ENCODE results near the gene ATP13A5.

The ATP13A5 gene

GRCh38 chr3:193378706-193379105 lies at the start of gene ATP13A5:
Gene ATP13A5, minus strand, starts transcription at chr3:193378753. Its CDS starts 28 bp downstream, at chr3:193378725.
- DNase-seq, result no peak

DNA sequence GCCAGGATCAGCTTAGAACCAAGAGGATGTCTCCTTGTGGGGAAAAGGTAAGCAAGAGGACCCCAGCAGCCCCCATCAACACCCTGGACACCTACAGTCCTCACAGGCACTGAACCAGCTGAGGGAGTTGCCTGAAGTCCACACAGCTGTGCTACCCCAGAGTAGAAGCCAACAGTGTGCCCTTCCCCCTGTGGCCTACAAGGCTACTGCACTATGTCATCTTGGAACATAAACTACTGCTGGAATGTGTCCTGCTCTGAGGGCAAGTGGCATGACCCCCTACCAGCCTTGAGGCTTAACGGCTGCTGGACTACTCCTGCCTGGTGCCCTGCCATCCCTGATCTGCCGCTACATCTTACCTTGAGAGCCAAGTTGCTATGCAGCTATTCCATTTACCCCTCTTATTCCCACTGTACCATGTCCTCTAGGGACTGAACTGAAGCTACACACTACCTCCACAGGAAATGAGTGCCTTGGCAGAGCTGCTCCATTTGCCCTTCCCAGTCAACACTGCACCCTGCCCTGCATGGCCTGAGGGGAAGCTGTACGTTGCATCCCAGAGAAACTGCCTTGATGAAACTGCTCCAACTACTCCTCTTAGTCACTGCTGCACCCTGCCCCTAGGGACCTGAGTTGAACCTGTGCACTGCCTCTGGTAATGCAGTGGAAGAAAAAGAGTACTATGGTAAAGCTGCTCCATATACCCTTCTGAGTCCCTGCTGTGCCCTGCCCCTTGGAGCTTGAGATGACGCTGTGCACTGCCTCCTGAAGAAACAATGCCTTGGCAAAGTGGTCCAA lies 40.2 kb upstream of the ATP13A5 start:
- DNase-seq, result no peak

- no peak for DNase-seq
These were observed 38.1 kb upstream of the ATP13A5 start for GRCh38 chr3:193416629-193417028.

DNA sequence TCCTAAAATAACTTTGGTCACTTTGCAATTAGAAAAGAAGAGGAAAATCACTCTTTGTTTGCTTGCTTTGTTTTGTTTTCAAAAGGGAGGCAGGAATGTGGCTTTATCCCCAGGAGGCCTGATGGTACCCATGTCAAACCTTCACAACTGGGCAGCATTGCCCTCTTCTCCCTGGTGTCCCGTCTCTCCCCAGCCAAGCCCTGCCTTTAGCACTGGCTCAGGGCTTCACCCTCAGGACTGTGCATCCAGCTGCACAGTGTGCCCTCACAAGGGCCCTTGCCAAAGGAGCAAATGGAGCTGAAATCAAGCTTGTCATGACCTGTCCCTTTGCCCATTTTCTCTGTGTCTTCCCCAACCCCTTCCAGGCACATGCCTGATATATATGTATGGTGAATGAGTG lies 29.1 kb upstream of the ATP13A5 start:
- no peak for DNase-seq

DNA sequence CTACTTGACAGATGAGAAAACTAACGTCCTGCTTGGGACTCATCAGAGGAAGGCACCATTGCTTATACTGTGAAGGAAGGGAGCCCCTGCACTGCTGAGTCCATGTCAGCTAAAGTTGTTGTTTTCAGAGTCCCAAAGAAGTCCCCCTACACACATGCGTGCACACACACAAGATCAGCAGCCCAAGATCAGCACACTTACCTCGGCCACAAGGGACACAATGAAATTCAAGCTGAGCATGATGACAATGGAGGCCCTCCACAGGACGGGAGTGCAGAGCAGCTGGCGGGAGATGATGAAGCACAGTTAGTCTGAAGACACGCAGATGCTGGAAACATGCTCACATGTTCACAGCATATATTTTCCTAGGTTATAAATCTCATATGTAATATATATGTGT lies 28.6 kb upstream of the ATP13A5 start:
- no peak for DNase-seq

- DNase-seq, result no peak
These were observed 24.8 kb upstream of the ATP13A5 start for GRCh38 chr3:193403307-193403706.

DNA sequence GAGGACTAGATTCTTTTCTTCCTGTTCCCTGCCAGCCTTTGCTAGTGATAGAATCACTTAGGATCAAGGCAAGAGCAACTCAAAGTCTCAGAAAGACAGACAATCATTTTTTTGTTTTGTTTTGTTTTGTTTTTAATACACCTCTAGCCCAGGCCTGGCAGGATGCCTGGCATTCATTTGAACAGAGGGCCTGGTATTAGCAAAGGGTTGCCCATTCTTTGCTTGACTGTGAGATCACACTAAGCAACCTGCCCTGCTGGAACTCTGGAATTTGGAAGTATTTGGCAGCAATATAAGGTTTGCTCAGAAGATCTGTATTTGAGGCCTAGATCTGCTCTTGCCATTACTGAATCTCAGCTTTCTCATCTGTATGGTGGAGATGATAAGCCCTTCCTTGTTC lies 21.8 kb upstream of the ATP13A5 start:
- DNase-seq, result no peak

- DNase-seq, result no peak
These were observed 18.1 kb upstream of the ATP13A5 start for GRCh38 chr3:193396451-193397244.

- DNase-seq, result no peak
These were observed 13.3 kb upstream of the ATP13A5 start for GRCh38 chr3:193391902-193392301.

DNA sequence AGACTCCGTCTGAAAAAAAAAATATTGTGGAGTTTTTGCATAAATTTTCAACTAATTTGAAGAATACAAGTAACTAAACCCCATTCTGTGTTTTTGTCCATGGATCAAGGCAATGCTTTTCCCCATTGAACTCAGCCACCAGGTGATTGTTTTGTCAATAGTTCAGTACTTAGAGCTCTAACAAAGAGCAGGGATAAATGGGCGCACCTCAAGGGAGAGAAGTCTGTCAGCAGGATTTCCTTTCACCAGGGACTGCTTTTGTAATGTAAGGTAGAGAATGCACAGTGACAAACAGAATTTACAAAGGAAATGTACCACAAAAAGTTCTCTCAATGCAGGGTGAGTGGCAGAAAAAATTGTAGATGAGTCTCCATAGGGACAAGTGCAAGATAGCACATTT lies 10.8 kb upstream of the ATP13A5 start:
- DNase-seq, result no peak

GRCh38 chr3:193388361-193388760 lies 9.8 kb upstream of the ATP13A5 start:
- DNase-seq, result no peak

GRCh38 chr3:193387596-193387995 lies 9.0 kb upstream of the ATP13A5 start:
- no peak for DNase-seq

- no peak for DNase-seq
These were observed 962 bp downstream of the ATP13A5 start for GRCh38 chr3:193377591-193377990.

DNA sequence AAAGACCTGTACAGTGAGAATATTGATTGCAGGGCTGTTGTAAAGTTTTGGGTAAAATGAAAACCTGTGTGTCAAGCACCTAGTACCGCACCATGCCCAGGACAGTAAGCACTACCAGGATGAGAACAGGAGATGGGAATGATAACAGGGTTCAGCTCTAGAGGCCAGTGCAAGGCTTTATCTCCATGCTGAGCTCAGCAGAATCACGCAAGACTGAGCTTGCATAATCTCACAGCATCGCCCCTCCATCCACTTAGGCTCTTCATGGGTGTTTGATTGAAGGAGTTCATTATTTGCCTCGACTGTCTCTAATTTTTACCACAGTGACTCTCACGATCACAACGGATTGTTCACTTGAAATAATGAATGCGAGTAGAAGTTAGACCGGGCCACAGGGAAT lies 2.9 kb downstream of the ATP13A5 start:
- no peak for DNase-seq

DNA sequence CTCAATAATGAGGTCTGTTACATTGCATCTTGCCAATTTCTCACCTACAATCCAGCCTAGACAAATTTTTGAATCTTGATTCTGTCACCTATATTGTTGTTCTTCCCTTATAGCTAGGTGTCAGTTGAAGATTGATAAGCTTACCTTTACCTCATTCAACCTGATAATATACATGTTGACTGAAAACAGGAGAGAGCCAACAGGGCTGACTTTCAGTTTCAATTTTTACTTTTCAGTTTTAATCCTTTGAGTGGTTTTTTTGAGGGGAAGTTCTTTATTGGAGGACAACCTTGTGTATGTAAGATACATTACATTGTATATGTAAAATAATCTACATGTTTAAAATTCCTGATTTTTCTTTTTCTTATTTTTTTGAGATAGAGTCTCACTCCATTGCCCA lies 5.8 kb downstream of the ATP13A5 start:
- DNase-seq, result no peak

DNA sequence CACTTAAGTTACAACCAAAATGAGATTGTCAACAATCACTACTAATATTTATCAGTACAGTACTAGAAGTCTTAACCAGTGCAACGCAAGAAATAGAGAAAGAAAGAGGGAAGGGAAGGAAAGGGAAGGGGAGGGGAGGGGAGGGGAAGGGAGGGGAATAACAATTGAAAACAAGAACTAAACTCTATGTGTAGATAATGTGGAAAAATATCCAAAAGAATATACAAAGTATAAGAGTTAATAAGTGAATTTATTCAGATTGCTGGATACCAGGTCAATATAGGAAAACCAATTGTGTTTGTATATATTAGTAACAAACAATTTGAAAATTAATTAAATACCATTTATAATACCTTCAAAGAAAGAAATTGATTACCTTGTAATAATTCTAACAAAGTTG lies 10.7 kb downstream of the ATP13A5 start:
- DNase-seq, result no peak

DNA sequence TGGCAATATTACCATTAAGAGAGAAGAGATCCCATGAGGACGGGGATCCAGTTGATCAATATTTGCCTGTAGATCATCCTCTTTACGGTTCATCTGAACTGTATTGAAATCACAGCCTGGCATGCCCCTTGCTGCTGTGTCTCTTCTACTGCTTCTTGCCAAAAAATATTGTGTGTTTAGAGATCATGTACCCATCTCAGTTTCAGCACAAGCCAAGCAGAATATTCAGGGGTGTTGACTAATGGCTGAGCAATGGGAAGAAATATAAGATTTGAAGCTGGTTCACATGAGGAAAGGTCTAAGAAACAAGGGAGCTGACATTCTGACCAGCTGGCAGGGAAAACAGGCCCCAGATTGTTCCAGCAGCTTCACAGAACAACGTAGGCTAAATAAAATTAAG lies 21.3 kb downstream of the ATP13A5 start:
- no peak for DNase-seq

DNA sequence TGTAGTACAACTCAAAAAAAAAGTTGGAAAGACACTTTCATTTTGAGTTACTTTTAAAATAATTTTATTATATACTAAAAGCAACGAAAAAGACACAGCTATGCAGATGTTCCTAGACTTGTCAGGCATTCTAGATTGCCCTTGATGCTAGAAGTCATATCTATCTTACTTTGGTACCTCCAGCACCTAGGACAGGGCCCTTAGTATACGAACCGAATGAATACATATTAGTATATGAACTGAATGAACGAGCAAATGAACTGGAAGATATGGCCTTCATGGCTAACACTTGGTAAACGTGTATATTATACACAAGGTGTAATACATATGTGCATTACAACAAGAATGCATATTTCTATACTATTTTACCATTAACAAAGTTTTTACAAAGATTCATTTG lies 24.1 kb downstream of the ATP13A5 start:
- no peak for DNase-seq

DNA sequence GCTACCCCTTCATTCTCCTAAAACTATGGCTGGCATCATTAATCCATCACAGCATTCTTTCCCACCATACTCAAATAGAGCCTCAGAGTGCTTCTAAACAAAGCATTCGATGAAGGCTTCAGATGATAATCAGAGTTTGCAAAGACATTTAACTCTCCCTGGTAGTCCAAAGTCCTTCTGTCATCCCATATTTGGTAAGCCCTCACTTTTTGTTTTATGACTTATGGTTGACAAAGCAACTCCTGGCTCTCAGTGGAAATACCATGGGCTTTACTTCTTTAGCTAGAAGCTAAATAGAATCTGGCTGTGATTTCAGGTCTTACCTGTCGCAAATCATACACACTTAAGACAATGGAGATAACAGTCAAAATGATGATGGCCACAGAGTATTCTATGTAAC lies 27.8 kb downstream of the ATP13A5 start:
- no peak for DNase-seq

DNA sequence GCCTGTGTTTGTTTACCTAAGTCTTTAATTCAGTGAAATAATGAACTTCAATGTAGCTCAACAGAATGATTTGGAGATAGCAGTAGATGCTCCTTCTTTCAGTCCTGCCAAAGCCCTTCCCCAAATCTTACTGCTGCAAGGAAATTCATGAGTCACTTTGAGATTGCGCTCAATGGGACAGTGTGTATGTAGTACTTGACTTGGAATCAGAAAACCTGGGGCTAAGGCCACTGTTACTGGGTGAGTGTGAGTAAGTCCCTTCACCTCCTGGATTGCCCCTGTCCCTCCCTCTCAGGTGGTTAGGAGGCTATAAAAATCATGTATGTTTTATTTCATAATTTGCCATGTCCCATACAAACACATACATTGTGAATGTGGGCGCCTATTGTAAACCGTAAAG lies 29.9 kb downstream of the ATP13A5 start:
- DNase-seq, result no peak

GRCh38 chr3:193347521-193348501 lies 30.7 kb downstream of the ATP13A5 start:
- no peak for DNase-seq

GRCh38 chr3:193346259-193346658 lies 32.3 kb downstream of the ATP13A5 start:
- no peak for DNase-seq

DNA sequence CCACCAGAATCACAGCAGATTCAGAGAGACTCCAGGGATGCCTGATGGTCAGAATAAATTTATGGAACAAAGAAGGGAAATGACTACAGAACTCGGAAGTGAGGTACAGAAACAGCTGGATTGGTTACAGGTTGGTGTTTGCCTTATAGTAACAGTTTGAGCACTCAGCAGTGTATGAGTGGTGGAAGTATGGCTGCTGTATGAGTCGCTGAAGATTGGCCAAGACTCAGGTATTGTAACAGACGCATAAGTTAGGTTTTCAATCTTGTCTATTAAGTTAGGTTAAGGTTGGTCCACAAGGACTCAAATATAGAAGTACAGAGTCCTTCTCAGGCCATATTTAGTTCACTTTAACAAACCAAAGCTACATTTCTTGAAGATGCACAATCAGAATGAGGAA lies 33.1 kb downstream of the ATP13A5 start:
- no peak for DNase-seq

Data from stimulated activated CD4-positive, alpha-beta T cell treated with anti-CD3 and anti-CD28 coated beads, Interleukin-2, amount 100 ng/mL, for 48 hours (primary cell).